Measurements from ENCODE around the gene CYB5D1.
A peak's percentile ranks its signal among the peaks of the same experiment; 100 is the strongest.

The CYB5D1 gene

DNA sequence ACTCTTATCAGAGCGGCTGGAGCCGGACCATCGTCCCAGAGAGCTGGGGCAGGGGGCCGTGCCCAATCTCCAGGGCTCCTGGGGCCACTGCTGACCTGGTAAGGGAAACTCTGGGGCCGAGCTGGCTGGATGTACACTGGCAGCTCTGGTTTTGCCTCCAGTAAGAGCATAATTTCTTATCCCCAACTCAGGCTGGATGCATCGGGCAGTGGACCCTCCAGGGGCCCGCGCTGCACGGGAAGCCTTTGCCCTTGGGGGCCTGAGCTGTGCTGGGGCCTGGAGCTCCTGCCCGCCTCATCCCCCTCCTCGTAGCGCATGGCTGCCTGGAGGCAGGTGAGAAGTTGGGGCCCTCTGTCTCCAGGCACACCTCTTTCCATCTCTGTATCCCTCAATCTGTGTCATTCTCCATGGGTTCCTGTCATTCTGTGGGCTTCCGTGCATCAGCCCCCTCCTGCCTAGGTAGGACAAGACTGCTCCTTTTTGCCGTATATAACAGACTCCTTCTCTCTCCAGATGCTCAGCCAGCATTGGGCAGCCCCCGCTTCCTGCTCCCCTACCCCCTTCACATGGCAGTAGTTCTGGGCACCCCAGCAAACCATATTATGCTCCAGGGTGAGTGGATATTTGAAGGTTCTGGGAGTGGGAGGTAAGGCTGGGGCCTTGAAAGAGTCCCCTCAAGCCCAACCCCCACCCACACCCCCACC, 12.3 kb upstream of the CYB5D1 start:
- DNase-seq, result no peak

DNA sequence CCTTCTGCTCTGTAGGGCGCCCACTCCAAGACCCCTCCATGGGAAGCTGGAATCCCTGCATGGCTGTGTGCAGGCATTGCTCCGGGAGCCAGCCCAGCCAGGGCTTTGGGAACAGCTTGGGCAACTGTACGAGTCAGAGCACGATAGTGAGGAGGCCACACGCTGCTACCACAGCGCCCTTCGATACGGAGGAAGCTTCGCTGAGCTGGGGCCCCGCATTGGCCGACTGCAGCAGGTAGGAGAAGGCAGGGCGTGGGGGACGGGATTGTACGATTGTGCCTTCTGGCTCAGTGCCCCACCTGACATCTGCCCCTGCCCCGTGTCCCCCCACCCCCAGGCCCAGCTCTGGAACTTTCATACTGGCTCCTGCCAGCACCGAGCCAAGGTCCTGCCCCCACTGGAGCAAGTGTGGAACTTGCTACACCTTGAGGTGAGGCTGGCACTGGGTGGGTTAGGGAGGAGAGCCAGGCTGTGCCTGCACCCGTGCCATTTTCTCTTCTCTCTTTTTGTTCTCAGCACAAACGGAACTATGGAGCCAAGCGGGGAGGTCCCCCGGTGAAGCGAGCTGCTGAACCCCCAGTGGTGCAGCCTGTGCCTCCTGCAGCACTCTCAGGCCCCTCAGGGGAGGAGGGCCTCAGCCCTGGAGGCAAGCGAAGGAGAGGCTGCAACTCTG, 11.6 kb upstream of the CYB5D1 start:
- DNase-seq, result no peak

DNA sequence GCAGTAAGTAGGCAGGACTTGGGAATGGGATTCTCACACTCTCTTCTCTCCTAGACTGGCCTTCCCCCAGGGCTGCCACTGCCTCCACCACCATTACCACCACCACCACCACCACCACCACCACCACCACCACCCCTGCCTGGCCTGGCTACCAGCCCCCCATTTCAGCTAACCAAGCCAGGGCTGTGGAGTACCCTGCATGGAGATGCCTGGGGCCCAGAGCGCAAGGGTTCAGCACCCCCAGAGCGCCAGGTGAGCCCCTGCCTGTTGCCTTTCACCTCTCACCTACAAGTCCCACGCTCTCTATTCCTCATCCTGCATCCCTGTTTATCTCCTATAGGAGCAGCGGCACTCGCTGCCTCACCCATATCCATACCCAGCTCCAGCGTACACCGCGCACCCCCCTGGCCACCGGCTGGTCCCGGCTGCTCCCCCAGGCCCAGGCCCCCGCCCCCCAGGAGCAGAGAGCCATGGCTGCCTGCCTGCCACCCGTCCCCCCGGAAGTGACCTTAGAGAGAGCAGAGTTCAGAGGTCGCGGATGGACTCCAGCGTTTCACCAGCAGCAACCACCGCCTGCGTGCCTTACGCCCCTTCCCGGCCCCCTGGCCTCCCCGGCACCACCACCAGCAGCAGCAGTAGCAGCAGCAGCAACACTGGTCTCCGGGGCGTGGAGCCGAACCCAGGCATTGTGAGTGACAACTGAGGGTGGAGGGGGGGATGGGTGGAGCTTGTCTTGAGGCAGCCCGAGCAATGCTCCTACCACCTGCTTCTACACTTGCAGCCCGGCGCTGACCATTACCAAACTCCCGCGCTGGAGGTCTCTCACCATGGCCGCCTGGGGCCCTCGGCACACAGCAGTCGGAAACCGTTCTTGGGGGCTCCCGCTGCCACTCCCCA, 10.8 kb upstream of the CYB5D1 start:
- DNase-seq, result no peak

DNA sequence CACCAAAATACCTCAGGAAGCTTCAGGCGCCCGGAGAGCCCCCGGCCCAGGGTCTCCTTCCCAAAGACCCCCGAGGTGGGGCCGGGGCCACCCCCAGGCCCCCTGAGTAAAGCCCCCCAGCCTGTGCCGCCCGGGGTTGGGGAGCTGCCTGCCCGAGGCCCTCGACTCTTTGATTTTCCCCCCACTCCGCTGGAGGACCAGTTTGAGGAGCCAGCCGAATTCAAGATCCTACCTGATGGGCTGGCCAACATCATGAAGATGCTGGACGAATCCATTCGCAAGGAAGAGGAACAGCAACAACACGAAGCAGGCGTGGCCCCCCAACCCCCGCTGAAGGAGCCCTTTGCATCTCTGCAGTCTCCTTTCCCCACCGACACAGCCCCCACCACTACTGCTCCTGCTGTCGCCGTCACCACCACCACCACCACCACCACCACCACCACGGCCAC, 9.6 kb upstream of the CYB5D1 start:
- no peak for DNase-seq

DNA sequence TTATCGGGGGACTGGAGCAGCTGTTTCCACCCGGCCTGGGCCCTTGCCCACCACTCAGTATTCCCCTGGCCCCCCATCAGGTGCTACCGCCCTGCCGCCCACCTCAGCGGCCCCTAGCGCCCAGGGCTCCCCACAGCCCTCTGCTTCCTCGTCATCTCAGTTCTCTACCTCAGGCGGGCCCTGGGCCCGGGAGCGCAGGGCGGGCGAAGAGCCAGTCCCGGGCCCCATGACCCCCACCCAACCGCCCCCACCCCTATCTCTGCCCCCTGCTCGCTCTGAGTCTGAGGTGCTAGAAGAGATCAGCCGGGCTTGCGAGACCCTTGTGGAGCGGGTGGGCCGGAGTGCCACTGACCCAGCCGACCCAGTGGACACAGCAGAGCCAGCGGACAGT, 9.1 kb upstream of the CYB5D1 start:
- no peak for DNase-seq

DNA sequence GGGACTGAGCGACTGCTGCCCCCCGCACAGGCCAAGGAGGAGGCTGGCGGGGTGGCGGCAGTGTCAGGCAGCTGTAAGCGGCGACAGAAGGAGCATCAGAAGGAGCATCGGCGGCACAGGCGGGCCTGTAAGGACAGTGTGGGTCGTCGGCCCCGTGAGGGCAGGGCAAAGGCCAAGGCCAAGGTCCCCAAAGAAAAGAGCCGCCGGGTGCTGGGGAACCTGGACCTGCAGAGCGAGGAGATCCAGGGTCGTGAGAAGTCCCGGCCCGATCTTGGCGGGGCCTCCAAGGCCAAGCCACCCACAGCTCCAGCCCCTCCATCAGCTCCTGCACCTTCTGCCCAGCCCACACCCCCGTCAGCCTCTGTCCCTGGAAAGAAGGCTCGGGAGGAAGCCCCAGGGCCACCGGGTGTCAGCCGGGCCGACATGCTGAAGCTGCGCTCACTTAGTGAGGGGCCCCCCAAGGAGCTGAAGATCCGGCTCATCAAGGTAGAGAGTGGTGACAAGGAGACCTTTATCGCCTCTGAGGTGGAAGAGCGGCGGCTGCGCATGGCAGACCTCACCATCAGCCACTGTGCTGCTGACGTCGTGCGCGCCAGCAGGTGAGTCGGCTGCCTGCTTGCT, 8.6 kb upstream of the CYB5D1 start:
- no peak for DNase-seq

DNA sequence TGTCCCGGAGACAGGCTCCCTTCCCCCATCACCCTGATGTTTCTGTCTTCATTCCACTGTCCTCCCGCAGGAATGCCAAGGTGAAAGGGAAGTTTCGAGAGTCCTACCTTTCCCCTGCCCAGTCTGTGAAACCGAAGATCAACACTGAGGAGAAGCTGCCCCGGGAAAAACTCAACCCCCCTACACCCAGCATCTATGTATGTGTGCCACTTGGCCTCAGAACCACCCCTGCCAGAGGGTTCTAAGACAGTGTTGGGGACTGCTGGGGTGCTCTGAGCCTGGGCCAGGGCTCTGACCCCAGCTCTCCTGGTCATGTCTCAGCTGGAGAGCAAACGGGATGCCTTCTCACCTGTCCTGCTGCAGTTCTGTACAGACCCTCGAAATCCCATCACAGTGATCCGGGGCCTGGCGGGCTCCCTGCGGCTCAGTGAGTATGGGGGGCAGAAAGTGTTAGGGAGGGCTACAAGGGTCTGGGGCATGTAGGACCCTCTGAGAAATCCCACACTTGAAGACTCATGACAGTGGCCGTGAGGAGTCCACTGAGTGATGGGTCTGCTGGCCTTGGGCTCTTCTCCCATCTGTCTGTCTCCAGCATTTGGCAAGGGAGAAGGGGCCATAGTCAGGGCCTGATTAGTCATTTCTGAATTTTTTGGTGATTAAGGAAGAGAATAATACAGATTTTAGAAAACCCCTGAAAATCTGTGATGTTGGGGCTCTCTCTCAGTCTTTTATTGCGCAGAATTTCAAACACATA, 7.9 kb upstream of the CYB5D1 start:
- no peak for DNase-seq

DNA sequence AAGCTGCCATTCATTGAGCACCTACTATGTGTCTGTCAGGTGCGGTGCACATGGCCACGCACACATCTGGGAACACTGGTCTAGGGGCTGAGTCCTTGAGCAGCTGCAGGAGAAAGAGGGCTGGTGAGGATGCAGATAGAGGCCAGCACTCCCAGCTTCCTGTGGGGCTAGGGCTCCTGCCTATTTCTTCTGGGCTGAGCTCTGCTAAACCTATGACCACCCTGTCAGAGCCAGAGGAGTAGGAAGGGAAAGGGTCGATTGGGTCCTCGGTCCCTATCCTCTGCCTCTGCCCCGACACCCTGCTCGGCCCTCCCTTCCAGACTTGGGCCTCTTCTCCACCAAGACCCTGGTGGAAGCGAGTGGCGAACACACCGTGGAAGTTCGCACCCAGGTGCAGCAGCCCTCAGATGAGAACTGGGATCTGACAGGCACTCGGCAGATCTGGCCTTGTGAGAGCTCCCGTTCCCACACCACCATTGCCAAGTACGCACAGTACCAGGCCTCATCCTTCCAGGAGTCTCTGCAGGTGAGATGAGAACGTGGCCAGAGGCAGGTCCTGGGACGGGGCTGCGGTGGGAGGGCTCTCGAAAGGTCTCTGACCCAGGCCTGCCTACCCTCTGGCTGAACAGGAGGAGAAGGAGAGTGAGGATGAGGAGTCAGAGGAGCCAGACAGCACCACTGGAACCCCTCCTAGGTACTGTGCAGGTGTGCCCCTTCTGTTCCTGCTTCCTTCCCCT, 6.9 kb upstream of the CYB5D1 start:
- no peak for DNase-seq

DNA sequence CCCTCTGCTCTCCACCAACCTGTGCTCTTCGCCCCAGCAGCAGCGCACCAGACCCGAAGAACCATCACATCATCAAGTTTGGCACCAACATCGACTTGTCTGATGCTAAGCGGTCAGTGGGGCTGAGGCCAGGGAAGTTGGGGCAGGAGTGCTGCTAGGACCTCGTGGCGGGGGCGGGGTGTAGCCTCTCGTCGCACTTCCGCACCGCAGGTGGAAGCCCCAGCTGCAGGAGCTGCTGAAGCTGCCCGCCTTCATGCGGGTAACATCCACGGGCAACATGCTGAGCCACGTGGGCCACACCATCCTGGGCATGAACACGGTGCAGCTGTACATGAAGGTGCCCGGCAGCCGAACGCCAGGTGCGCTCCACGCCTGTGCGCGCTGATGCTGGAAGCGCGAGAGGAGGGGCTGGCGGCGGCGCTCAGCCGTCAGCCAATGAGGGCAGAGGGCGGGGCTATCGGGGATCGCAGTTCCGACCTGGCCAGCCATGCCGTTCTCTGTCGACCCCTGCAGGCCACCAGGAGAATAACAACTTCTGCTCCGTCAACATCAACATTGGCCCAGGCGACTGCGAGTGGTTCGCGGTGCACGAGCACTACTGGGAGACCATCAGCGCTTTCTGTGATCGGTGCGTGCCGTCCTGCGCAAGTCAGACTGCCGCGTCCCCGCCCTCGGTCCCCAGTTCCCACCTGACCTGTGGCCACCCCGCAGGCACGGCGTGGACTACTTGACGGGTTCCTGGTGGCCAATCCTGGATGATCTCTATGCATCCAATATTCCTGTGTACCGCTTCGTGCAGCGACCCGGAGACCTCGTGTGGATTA, 6.2 kb upstream of the CYB5D1 start:
- DNase-seq, result peak in 1 of 2 experiments; percentile 28

DNA sequence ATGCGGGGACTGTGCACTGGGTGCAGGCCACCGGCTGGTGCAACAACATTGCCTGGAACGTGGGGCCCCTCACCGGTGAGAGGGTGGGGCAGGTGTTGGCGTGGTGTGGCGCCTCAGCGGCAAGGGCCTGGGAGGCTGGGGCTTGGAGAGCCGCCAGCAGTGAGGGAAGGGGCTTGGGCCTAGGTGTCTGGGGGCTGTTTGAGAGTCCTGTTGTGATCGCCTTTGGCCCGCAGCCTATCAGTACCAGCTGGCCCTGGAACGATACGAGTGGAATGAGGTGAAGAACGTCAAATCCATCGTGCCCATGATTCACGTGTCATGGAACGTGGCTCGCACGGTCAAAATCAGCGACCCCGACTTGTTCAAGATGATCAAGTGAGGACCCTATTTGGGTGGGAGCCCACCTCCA, 5.5 kb upstream of the CYB5D1 start:
- DNase-seq, result no peak

DNA sequence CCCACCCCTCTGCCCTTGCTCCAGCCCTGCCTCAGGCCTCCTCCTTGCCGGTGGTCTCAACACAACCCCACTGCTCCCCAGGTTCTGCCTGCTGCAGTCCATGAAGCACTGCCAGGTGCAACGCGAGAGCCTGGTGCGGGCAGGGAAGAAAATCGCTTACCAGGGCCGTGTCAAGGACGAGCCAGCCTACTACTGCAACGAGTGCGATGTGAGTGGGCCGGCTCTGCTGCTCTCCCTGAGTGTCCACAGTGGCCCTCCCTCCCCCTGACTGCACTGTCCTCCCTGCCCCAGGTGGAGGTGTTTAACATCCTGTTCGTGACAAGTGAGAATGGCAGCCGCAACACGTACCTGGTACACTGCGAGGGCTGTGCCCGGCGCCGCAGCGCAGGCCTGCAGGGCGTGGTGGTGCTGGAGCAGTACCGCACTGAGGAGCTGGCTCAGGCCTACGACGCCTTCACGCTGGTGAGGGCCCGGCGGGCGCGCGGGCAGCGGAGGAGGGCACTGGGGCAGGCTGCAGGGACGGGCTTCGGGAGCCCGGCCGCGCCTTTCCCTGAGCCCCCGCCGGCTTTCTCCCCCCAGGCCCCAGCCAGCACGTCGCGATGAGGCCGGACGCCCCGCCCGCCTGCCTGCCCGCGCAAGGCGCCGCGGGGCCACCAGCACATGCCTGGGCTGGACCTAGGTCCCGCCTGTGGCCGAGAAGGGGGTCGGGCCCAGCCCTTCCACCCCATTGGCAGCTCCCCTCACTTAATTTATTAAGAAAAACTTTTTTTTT, 4.7 kb upstream of the CYB5D1 start:
- no peak for DNase-seq

DNA sequence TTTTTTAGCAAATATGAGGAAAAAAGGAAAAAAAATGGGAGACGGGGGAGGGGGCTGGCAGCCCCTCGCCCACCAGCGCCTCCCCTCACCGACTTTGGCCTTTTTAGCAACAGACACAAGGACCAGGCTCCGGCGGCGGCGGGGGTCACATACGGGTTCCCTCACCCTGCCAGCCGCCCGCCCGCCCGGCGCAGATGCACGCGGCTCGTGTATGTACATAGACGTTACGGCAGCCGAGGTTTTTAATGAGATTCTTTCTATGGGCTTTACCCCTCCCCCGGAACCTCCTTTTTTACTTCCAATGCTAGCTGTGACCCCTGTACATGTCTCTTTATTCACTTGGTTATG, 4.1 kb upstream of the CYB5D1 start:
- no peak for DNase-seq

DNA sequence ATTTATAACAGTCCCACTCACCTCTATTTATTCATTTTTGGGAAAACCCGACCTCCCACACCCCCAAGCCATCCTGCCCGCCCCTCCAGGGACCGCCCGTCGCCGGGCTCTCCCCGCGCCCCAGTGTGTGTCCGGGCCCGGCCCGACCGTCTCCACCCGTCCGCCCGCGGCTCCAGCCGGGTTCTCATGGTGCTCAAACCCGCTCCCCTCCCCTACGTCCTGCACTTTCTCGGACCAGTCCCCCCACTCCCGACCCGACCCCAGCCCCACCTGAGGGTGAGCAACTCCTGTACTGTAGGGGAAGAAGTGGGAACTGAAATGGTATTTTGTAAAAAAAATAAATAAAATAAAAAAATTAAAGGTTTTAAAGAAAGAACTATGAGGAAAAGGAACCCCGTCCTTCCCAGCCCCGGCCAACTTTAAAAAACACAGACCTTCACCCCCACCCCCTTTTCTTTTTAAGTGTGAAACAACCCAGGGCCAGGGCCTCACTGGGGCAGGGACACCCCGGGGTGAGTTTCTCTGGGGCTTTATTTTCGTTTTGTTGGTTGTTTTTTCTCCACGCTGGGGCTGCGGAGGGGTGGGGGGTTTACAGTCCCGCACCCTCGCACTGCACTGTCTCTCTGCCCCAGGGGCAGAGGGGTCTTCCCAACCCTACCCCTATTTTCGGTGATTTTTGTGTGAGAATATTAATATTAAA, 3.6 kb upstream of the CYB5D1 start:
- no peak for DNase-seq

DNA sequence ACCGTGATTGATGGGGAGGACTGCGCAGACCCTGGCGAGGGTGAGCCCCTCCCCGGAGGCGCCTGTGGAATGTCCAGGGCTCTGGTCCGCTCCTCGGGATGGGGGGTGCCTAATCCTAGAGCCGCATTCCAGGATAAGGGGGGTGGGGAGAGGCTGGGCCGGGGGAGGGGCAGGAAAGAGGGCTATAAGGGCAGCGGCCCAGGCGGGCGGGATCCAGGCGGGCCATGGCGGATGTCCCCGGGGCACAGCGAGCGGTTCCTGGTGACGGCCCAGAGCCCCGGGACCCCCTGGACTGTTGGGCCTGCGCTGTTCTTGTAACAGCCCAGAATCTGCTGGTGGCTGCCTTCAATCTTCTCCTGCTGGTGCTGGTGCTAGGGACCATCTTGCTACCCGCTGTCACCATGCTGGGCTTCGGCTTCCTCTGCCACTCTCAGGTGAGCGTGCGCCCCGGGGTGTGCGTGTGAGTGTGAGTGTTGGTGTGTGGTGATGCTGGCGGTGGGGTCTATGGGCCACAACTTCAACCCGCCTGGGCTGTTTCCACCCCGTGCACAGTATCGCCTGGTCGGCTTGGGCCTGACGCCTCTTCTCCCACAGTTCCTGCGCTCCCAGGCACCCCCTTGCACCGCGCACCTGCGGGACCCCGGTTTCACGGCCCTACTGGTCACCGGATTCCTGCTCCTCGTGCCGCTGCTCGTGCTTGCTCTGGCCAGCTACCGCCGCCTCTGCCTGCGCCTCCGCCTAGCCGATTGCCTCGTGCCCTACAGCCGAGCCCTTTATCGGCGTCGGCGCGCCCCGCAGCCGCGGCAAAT, 2.7 kb upstream of the CYB5D1 start, which contains the start of gene TMEM88:
Gene TMEM88, plus strand, starts transcription at position 216 of the 809 bp plus-strand sequence. Its CDS starts 9 bp downstream, at position 225.
- no peak for DNase-seq

DNA sequence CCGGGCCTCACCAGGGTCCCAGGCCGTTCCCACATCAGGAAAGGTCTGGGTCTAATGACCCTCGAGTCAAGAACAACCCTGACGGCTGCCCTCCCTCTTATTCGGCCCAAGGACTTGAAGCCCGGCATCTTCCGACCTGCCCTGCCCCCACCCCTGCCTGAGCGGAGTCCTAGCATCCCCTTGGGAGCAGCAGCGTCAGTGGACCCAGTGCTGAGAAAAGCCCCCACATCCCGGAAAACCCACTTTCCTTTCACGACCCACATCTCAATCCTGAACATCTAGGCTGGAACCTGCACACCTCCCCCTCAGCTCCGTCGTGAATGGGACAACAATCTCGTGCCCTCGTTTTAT, 2.2 kb upstream of the CYB5D1 start:
- no peak for DNase-seq

DNA sequence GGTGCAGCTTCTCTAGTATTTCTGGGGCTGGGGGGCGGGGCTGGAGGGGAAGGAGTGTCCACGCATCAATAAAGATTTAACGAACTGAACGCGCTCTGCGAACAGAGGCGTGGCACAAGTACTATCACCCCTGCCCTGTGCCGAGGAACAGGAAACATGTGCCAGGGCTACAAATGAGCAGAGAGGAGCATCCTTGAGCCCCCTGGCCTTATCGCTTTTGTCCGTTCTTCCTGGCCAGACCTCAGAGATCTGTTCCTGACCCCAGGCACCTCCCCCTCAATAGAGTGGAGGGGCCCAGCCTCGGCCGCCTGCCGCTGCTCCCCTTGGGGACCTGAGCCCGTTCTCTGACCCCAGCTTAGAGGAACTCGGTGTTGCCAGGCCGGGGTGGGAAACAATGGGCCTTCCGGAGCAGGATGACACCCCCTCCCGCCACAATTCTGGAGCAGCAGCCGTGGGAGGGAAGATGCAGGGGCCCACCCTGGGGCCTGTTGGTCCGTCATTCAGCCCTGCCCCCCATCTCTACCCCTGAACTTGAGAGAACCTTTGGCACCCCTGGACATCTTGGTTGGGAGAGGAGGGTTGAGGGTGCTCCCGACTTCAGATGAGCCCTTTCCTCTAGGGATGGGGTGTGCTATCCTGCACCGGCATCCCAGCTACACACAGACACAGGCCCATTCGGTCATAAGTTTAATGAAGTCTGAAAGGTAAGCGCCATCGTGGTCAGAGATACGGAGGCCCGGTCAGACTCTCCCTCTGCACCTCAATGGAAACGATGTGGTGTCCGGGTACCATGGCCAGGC, 1.6 kb upstream of the CYB5D1 start:
- no peak for DNase-seq
